ENCODE measurements around the gene AKNA.

AKNA gene

DNA sequence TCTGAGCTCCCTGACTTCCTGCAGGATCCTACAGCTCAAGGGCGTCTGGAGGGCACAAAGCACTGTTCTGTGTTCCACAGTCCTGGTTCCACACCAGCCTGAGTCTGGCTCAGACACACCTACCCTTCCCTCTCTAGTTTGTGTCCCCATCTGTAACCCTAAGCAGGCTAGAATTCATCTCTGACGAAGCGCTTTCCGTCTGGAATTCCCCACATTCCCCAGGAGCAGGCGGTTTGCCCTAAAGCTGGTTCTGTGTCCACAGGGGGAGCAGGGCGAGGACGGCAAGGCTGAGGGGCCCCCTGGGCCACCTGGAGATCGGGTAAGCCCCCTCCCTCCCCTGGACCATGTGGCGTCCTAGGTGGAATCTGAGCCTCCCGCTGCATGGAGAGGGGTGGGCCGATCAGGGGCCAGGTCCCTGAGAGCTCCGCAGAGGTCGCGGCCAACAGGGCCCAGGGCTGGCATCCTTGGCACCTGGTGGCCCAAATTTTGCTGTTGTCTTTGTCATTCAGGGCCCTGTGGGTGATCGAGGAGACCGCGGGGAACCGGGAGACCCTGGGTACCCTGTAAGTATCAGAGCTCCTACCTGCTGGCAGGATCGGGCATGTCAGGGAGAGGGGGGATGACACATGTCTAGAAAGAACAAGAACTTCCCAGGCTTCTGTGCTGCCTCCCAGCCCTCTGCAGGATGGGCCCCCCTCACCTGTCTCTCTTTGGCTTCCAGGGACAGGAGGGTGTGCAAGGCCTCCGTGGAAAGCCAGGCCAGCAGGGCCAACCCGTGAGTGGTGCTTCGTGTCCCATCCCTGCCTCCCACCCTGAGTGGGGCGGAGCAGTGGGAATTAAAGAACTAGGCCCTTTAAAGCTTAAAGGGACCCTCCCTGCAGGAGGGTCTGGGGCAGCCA is 99.3 kb downstream of the AKNA start:
- H3K9ac ChIP-seq (ENCODE audit: low read depth, low read length), result no peak overlapping the region
- H3K4me2 ChIP-seq (ENCODE audit: low read length), result peak overlapping the region; percentile 1
- no peaks in the 10 kb centered on the region for H3K27me3 ChIP-seq (ENCODE audit: control insufficient read depth, insufficient read depth, low read length)
- H3K36me3 ChIP-seq (ENCODE audit: insufficient read depth, low read length), result peaks cover 7% of the 10 kb centered on the region
- H3K9me3 ChIP-seq (replicated peaks; ENCODE audit: low read length), result no peaks in the 10 kb centered on the region
- H3K4me3 ChIP-seq (ENCODE audit: low read length), result no peak overlapping the region
- peaks cover 29% of the 10 kb centered on the region for H3K4me1 ChIP-seq (ENCODE audit: control insufficient read depth, insufficient read depth, low read length)

DNA sequence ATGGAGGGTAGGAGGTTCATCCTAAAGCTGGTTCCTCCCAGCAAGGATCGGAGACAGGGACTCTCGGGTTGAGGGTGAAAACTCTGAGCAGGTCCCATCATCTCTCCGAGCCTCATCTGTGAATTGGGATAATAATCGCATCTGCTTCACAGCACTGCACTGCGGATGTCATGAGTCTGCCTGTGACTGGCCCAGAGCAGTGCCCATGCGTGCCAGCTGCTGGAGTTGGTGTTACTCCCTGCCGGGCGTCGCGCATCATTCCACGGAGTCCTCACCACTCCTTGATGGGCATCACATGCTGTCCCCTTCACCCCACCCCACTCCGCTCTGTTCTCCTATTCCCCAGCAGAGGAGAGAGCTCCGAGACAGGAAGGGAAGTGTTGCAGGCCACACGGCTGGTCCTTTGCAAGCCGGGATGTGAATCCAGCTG is 100.0 kb downstream of the AKNA start:
- no peak overlapping the region for H3K4me3 ChIP-seq (ENCODE audit: low read length)
- no peak overlapping the region for H3K9ac ChIP-seq (ENCODE audit: low read depth, low read length)
- no peaks in the 10 kb centered on the region for H3K27me3 ChIP-seq (ENCODE audit: control insufficient read depth, insufficient read depth, low read length)

DNA sequence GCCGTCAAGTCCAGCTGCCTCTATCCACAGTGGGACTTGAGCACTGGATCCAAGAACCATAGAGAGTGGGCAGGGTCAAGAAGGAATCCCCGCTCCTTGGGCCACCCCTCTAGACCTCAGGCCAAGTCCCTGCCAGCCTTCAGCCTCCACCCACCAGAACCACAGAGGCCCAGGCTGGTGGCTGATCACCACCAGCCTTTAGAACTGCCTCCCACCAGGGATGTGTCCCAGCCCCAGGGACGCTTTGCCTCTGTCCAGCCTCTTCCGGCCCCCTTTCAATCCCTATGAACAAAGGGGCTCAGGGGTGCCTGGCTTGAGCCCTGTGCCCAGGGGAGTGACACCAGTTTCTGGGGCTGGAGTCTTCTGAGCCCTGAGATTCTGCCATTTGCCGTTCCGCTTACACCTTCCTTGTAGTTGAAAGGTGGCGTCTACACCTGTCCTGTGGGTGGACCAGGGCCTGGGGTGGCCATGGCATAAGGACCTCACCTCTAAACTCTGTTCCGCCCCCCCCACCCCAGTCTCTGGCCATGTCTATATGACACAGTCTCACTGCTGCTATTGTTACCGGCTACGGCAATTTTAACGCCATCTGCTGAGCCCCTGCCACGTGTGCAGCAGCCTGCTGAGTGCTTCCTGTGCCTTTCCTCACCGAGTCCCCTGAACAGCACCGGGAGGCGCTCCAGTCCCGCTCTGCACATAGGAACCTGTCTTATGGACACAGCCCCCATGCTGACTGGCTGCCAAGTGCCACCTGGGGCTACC is 100.6 kb downstream of the AKNA start:
- H3K27me3 ChIP-seq (ENCODE audit: control insufficient read depth, insufficient read depth, low read length), result no peaks in the 10 kb centered on the region
- peaks cover 30% of the 10 kb centered on the region for H3K4me1 ChIP-seq (ENCODE audit: control insufficient read depth, insufficient read depth, low read length)
- no peak overlapping the region for H3K9ac ChIP-seq (ENCODE audit: low read depth, low read length)
- H3K4me3 ChIP-seq (ENCODE audit: low read length), result no peak overlapping the region
- no peak overlapping the region for H3K4me2 ChIP-seq (ENCODE audit: low read length)
- no peaks in the 10 kb centered on the region for H3K9me3 ChIP-seq (replicated peaks; ENCODE audit: low read length)
- H3K36me3 ChIP-seq (ENCODE audit: insufficient read depth, low read length), result peaks cover 3% of the 10 kb centered on the region

More for the DNA sequence above, 100.0 kb downstream of the AKNA start:
- Histone ChIP-seq H3K36me3 (ENCODE audit: insufficient read depth, low read length) (peaks cover 7% of the 10 kb centered on the region), H3K9me3 (replicated peaks; ENCODE audit: low read length) (no peaks in the 10 kb centered on the region), H3K4me2 (ENCODE audit: low read length) (peak overlapping the region; percentile 1), H3K4me1 (ENCODE audit: control insufficient read depth, insufficient read depth, low read length) (peaks cover 32% of the 10 kb centered on the region)

DNA sequence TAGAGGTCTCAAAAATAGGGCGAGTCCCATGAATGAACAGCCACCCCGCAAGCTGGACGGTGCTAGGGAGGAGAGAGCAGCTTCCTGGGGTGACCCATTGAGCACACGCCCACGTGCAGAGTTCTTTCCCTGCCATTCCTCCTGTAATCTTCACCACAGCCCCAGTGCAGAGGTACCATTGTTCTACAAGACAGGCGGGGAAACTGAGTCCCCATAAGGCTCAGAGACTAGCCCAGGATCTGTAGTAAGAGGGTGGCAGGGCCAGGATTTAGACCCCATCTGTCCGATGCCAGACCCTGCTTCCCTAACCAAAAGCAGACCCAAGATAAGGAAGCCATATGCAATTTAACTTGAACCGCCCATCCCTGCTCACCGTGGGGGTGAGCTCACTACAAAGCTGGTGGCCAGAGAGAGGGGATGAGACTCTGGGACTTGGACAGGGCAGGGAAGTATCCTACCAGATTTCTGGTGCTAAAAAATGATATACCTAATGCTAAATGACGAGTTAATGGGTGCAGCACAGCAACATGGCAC is 101.6 kb downstream of the AKNA start:
- Histone ChIP-seq H3K4me3 (ENCODE audit: low read length) (no peak overlapping the region), H3K9ac (ENCODE audit: low read depth, low read length) (no peak overlapping the region), H3K36me3 (ENCODE audit: insufficient read depth, low read length) (no peaks in the 10 kb centered on the region), H3K4me1 (ENCODE audit: control insufficient read depth, insufficient read depth, low read length) (peaks cover 32% of the 10 kb centered on the region), H3K9me3 (replicated peaks; ENCODE audit: low read length) (no peaks in the 10 kb centered on the region), H3K4me2 (ENCODE audit: low read length) (no peak overlapping the region), H3K27me3 (ENCODE audit: control insufficient read depth, insufficient read depth, low read length) (no peaks in the 10 kb centered on the region)

DNA sequence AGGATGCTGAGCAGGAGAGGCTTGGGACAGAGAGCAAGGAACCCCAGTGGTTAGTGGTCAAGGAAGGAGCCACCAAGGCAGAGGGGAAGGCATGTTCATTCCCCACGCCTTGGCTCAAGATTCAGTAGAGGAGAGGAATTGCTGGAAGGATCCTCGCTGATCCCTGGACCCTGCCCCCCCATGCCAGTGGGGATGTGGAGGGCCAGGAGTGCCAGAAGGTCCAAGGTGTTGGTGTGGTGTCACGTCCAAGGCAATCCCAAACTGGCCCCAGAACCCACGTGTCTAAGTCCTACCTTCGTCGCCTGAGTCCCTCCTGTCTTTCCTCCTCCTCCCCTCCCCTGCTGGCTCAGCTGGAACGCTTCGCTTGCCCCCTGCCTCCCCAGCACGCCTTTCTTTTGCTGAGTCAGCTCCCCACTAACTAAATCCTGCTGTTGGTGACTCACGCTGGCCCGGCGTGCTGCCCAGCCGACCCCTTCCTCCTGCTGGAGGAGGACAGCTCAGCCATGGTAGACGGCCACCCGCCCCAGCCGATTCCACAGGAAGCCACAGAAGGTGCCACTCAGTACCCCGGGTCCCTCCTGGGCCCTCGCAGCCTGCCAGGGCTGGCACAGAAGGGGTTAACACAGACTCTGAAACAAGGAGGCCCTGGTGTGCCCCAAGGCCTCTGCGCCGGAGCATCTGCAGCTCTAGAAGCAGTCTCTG is 102.5 kb downstream of the AKNA start:
- Histone ChIP-seq H3K36me3 (ENCODE audit: insufficient read depth, low read length) (no peaks in the 10 kb centered on the region), H3K4me3 (ENCODE audit: low read length) (no peak overlapping the region), H3K9me3 (replicated peaks; ENCODE audit: low read length) (no peaks in the 10 kb centered on the region), H3K27me3 (ENCODE audit: control insufficient read depth, insufficient read depth, low read length) (no peaks in the 10 kb centered on the region), H3K9ac (ENCODE audit: low read depth, low read length) (peak overlapping the region; percentile 4), H3K4me2 (ENCODE audit: low read length) (peak overlapping the region; percentile 5), H3K4me1 (ENCODE audit: control insufficient read depth, insufficient read depth, low read length) (peaks cover 41% of the 10 kb centered on the region)

DNA sequence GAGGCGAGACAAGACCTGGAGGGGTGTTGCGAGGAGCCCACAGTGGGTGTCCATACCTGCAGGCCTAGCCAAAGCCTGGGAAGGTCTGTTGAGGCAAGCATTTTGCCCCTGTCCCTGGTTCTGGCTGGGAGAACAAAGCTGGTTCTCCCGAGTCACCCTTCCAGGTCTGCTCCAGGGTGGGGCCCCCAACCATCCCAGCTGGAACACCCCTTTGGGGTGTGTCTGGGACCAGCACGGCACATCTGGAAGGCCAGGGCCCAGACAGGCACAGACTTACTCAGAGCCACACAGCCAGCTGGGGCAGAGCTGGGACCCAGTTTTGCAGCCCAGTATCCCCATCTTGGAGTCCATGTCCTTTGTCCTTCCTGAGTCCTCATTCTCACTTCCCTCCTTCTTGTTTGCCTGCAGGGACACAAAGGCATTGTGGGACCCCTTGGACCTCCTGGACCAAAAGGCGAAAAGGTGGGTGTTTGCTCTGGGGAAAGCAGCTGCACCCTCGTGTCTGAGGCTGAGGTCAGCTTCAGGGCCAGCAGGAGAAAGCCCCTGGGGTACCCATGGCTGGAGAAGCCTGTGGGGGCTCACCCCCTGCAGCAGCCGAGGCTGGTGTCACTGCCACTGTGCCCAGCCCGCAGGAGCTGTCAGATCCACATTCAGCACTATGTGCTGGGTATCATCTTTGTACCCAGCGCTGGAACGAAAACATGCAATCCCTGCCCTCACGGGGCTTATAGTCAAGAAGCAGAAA is 103.3 kb downstream of the AKNA start:
- H3K4me2 ChIP-seq (ENCODE audit: low read length), result no peak overlapping the region
- H3K27me3 ChIP-seq (ENCODE audit: control insufficient read depth, insufficient read depth, low read length), result no peaks in the 10 kb centered on the region
- no peak overlapping the region for H3K9ac ChIP-seq (ENCODE audit: low read depth, low read length)
- H3K9me3 ChIP-seq (replicated peaks; ENCODE audit: low read length), result no peaks in the 10 kb centered on the region
- no peaks in the 10 kb centered on the region for H3K36me3 ChIP-seq (ENCODE audit: insufficient read depth, low read length)
- no peak overlapping the region for H3K4me3 ChIP-seq (ENCODE audit: low read length)
- peaks cover 41% of the 10 kb centered on the region for H3K4me1 ChIP-seq (ENCODE audit: control insufficient read depth, insufficient read depth, low read length)

Measured in skeletal muscle satellite cell (primary cell).